Fibroblast of lung (primary cell): Measurements from ENCODE around the gene SMC1A.

Source experiments
- CTCF ChIP-seq, 2 donors: IDR thresholded peaks in 1 of 2; conservative IDR thresholded peaks in 1 of 2; 1 replicate in 1 of 2; 2 replicates in 1 of 2; pipeline ENCODE4 v1.5.1; 2011 to 2012; ENCODE audit warnings: low read length in 2 of 2, control low read depth in 1 of 2, inconsistent platforms in 1 of 2, low read depth in 1 of 2, mild to moderate bottlenecking in 1 of 2
- EZH2 ChIP-seq: IDR thresholded peaks from 2 replicates; pipeline ENCODE4 v1.5.1; 2012; ENCODE audit warnings: low read length, control low read depth, mild to moderate bottlenecking; ENCODE audit errors: missing control alignments

DNA sequence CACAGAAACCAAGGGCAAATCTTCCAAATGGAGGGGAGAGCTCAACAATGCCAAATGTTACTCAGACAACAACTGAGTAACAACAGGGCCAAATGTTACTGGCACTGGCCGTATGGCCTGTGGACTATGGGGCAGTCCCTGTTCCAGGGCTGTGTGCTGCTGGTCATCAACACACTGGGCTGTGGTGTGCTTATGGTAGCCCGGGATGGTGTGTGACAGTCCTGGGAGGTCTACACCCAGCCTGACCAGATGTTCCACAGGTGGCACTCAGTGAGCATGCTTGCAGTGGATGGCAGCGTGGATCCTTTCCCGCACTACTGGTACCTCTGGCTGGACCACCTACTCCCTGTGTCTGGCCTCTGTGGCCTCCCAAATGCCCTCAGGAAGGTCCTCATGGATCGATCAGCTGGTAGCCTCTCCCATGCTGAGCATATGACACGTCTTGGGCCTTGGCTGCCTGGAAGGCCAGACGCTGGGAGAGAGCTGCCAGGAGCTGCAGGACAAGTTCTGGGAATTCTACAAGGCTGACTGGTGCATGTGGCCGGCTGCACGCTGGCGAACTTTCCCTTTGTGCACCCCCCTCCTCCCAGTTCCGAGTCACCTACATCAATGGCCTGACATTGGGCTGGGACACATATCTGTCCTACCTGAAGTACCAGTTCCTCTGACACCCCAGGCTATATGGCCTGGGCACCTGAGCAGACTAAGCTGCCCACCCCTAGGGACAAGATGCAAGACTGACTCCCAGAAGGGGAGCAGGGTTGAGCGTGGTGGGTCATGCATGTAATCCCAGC is 81.4 kb downstream of the SMC1A start:
- TF ChIP-seq CTCF (conservative IDR thresholded peaks at IDR 0.05 in 1 of 2, IDR thresholded peaks at IDR 0.05 in 1 of 2; ENCODE audit: low read depth in 1 of 2, low read length in 2 of 2) (no peak), EZH2 (no peak)
